PC-9 (cell line): ENCODE data around the gene SLC39A13.

Source experiments
- CTCF ChIP-seq: fragments of 200-600 bp; sonication (generic); conservative IDR thresholded peaks from 2 replicates; pipeline ENCODE4 v1.6.1; 2017; ENCODE audit warnings: mixed run types, antibody characterized with exemption, mild to moderate bottlenecking, moderate library complexity
- EZH2 ChIP-seq: fragments of 200-600 bp; sonication (generic); IDR thresholded peaks from 2 replicates; pipeline ENCODE4 v1.8.0; 2017; ENCODE audit warnings: antibody characterized with exemption, low read depth

- TF ChIP-seq CTCF: no peak
- TF ChIP-seq EZH2: no peak
Observed at GRCh38 chr11:47394050-47394321, 14.4 kb upstream of the SLC39A13 start.
